NCI-H2081 treated with DMSO at 0.1 percent for 48 hours (cell line): Measurements from ENCODE around the gene DLK1.

Experiments used
- DNase-seq: peaks from one replicate; lab custom pipeline; 2025; lab: John Stamatoyannopoulos, UW

DLK1 gene

GRCh38 chr14:100734031-100734990 is 7.6 kb downstream of the DLK1 start:
- no peak for DNase-seq

DNA sequence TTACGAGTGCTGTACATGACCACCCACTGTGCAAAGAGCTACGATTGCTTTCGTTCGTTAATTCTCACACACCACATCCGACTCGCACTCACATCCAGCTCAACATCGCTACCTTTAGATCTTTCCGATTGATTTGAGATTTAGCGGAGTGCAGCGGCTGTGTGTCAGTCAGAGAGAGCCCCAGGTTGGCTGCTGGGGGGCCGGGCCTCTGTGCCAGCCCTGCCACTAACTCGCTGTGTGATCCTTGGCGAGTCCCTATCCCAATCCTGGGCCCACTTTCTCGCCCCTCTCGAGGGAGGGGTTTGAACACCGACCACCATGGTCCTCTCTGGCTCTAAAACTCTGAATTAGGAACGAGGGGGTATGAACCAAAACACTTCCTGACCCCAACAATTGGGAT is 8.6 kb downstream of the DLK1 start:
- DNase-seq, result no peak

DNA sequence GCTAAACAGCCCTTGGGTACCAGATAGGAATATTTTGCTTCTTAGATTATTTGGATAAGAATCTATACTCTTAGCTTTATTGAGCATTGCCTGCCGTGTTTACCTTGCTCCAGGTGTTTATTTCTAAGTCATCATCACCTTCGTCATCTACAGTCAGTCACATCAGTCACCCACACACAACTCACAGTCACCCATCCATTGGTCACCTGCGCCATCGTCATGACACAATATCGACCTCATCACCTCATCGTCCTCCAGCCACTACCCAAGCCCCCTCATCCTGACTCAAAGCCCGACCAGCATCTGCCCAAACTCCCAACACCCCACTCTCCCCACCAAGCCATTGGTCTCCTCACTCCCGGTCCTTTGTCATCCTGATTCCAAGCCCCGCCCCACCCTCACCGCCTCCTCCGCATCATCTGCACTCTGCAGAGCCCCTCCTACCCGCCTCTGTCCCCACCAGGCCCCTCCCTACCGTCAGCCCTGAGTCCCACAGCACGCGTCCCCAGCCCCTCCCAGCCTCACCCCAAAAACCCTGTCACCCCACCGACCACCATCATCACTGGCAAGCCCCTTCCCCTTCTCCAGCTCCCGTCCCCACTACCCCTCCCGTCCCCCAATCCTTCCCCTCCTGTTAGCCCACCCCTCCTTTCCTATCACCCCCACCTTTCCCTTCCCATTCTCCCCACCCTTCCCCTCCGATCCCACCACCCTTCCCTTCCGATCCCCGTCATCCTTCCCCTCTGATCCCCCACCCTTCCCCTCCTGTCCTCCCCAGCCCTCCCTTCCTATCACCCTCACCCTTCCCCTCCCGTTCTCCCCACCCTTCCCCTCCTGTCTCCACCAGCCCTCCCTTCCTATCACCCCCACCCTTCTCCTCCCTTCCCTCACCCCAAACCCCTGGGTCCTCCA is 9.8 kb downstream of the DLK1 start:
- DNase-seq, result no peak

GRCh38 chr14:100737526-100737925 is 10.8 kb downstream of the DLK1 start:
- no peak for DNase-seq

DNA sequence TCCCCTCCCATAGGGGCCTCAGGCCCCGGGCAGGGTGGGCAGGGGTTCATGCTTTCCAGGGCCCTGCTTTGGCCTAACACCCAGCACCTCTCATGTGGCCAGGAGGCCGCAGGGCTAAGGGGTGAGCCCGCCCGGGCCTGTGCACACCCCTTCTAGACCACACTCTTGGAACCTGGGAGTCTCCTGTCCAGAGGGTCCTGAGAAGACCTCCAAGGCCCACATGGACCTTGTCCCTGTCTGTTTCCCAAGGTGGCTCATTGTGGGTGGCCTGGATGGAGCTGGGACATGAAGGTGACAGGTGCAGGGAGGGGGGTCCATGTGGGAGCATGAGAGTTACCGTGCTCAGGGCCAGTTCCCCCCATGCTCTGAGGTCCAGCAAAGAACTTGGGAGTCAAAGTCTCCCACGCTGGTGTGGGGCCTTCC is 11.6 kb downstream of the DLK1 start:
- DNase-seq, result no peak

GRCh38 chr14:100738704-100739131 is 12.0 kb downstream of the DLK1 start:
- DNase-seq, result no peak

DNA sequence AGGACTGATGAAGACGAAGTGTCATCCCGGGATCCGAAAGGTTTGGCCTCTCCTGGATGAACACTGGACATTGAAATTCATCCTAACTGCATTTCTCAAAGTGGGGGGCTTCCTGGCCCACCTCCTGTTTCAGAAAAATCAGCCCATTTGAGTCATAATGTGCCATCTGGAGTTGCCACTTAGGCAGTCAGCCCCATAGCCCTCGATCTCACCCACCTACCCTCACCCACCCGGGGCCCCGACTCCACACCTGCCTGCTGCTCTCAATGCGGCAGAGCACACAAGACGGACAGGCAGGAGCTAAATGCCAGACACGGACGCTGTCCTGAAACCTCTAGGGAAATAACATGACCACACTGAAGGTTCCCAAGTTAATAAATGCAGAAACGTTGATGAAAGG is 12.6 kb downstream of the DLK1 start:
- no peak for DNase-seq

DNA sequence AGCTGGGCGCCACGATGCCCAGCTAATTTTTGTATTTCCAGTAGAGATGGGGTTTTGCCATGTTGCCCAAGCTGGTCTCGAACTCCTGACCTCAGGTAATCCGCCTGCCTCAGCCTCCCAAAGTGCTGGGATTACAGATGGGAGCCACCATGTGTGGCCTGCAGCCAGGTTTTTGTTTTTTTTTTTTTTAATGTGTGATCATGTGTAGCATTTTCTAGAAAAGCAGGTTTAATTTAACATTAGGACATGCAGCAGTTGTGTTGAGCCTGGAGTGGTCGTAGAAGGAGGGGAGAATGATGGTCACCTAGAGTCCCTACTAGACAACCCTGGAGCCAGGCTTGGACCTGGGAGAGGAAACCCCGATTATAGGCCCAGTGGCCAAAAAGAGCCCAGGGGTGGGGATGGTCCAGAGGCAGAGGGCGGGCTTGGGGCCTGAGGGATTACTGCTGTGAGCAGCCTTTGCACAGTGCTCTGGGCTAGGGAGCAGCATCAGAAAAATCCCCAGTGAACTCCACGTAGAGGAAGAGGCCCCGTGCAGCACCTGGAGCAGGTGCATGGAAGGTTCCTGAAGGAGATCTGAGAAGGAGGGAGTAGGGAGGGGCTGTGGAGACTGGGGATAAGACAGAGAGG is 13.6 kb downstream of the DLK1 start:
- no peak for DNase-seq

GRCh38 chr14:100740929-100741328 is 14.2 kb downstream of the DLK1 start:
- no peak for DNase-seq

DNA sequence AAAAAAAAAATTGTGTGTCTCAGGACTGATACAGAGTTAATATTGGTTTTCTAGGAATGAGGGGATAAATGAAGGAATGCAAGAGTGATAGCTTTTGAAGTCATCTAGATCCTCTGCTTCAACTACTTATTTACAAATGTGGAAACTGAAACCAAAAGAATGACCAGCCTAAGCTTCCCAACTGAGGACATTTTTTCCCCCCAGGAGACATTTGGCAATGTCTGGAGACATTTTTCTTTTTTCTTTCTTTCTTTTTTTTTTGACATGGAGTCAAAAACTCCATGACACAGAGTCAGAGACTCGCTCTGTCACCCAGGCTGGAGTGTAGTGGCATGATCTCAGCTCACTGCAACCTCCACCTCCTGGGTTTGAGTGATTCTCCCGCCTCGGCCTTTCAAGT is 15.3 kb downstream of the DLK1 start:
- DNase-seq, result no peak

- DNase-seq, result no peak
These were observed 19.6 kb downstream of the DLK1 start for GRCh38 chr14:100746326-100746725.

GRCh38 chr14:100747021-100747586 is 20.4 kb downstream of the DLK1 start:
- no peak for DNase-seq

DNA sequence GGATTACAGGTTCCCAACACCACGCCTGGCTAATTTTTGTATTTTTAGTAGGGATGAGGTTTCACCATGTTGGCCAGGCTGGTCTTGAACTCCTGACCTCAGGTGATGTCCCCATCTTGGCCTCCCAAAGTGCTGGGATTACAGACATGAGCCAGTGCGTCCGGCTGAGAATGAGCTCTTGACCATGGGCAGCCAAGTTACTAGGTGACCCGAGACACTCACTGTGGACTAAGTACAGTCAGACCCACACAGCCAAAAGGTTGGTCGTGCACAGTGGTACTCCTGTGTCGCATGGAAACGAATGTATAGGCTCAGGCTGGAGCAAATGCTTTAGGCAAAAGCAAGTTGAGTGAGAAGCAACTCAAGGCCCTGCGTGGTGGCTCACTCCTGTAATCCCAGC is 21.0 kb downstream of the DLK1 start:
- no peak for DNase-seq

GRCh38 chr14:100748403-100748802 is 21.7 kb downstream of the DLK1 start:
- no peak for DNase-seq

GRCh38 chr14:100748944-100749343 is 22.3 kb downstream of the DLK1 start:
- DNase-seq, result no peak

DNA sequence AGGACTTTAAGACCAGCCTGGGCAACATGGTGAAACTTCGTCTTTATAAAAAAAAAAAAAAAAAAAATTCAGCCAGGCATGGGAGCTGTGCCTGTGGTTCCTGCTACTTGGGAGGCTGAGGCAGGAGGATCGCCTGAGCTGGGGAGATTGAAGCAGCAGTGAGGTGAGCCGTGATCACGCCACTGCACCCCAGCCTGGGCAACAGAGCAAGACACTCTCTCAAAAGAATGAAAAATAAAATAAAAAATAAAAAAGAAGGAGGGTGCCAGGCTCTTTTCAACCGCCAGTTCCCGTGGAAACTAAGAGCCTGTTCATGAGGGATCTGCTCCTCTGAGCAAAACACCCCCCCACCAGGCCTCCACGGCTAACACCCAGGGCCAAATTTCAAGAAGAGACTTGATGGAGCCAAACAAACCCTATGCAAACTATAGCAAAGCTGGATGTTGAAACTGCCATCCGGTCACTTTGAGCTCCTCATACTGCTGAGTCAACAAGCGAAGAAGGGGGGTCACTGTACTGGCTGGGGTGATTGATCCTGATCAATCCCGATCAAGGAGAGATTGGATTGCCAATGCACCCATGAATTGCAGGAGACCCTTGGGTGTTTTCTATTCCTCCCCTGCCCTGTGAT is 23.4 kb downstream of the DLK1 start:
- DNase-seq, result no peak

GRCh38 chr14:100750762-100751699 is 24.3 kb downstream of the DLK1 start:
- no peak for DNase-seq

GRCh38 chr14:100754020-100754419 is 27.3 kb downstream of the DLK1 start:
- no peak for DNase-seq

- DNase-seq, result no peak
These were observed 29.0 kb downstream of the DLK1 start for GRCh38 chr14:100755649-100756048.

DNA sequence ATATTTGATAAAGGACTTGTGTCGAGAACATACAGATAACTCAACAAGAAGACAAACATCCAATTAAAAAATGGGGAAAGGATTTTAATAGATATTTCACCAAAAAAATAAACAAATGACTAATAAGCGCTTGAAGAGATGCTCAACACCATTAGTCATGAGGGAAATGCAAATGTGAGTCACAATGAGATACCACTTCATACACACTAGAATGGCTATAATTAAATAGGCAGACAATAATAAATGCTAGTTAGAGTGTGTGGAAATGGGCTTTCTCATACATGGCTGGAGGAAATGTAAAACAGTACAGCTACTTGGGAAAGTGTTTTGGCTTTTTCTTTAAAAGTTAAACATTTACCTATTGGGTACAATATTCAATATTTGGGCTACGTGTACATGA is 34.8 kb downstream of the DLK1 start:
- no peak for DNase-seq
